Stimulated activated CD8-positive, alpha-beta memory T cell treated with anti-CD3 and anti-CD28 coated beads, Interleukin-15, amount 100 ng/mL, for 24 hours (primary cell): ENCODE measurements around the gene COL12A1.

Experiments
- DNase-seq: peaks from one replicate; pipeline ENCODE4 v3.0.0-alpha.2; 2020; ENCODE audit warnings: low read depth

COL12A1 gene

DNA sequence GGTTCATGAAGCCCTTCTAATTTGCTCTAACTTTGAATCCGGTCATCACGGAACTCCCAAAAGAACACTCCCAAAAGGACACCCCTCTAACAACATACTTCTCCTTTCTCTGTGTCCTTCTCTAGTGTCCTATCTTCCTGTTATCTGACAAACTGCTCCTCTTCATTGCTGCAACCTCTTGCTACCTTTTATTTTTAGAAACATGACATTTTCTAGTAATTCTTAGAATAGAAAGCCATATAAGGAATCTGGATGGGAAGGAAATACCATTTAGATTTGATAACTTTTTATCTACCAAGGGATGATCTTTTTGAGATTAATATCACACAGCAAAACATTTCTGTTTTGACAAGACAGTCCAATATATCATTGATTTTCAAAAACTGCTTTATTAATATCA lies 63.1 kb downstream of the COL12A1 start:
- no peak for DNase-seq

DNA sequence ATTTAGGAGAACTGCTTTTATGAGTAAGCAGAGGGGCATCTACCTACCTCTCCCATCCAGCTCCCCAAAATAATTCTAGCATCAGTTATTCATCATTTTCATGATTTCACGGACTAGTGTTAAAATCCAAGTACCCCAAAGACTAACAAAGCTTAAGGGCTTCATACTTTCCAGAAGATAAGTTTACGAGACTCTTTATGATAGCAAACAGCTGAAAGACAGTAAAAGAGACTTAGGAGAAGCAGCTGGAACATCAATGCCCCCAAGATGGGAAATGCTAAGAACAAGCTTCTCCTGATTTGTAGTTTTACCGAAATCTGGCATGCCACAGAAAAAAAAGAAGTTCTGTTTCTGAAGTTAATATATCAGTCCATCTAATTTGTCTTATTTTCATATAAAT lies 70.0 kb downstream of the COL12A1 start:
- DNase-seq: no peak

DNA sequence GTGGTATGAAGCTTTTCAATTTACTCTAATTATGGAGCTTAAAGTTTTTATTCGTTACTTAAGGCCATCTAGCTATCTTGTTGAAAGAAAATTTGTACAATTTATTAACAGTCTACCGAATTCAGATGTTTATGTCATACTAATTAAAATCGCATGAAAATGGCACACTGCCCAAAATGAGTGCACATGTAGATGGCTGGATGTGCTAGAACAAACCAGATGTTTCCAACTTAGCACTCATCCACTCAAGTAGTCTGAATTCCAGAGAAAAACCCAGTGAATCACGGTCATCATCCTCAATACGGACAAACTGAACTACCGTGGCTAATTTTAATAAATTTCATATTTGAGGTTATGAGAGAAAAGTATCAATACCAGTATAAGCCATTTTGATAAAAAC lies 70.4 kb downstream of the COL12A1 start:
- no peak for DNase-seq

DNA sequence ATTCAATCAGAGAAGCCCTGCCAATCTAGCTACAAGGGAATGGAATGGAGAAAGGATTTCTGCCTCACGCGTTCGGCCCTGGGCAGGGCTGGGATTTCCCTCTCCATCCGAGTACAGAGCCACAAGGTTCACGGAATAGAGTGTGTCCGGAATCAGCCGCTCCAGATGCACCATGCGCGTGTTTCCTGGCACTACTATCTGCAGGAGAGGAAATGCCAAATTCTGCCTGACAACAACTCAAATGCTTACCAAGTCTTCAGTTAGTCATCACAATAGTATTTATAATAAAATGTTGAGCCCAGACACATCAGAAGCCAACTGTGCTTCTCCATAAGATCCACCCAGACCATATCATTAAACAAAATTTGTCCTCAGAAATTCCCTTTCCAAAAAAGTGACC lies 75.1 kb downstream of the COL12A1 start:
- DNase-seq: no peak

DNA sequence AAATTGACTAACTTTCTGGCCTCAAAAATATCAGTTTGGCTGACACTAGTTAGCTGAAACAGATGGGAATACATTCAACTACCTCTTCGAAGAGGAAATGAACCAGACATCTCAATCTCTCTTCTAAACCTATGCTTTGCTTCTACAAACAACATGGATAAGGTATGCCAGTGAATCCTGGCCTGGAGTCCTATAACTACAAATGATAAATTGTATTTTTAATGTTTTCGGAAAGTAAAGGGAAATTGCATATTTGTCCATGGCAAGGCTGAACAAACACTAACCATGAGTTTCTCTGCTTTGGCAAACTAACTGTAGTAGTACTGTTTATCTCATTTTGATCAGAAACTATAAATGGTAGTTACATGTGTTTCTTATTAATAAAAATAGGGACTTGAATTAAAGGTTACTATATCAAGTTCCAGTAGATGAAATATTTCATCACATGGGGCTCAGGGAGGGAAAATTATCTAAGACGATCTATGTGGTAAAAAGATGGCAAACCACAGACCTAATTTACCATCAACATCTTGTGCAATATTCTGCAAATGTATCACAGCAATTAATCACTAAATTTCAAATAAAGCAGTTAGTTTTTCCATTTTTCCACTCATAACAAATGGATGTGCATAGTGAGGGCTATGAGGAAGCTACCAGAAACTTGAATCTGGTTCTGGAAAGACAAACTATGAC lies 76.8 kb downstream of the COL12A1 start:
- DNase-seq: no peak

DNA sequence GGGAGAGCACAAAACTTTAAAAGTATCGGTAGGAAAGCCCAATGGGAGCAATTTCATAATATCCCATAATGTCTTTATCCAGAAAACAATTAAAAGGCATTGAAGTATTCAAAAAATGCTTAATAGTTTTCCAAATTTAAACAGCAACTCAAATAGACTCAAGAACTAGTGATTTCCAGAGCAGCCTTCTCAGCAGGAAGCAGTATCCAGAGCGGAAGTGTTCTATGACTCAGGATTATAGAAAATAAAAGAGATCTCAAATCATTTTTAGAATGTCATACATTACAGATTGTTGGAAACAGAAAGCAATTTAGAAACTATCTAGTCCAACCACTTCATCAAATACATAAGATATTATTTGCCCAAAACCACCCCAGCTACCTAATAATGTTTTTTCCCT lies 79.3 kb downstream of the COL12A1 start:
- DNase-seq: no peak

DNA sequence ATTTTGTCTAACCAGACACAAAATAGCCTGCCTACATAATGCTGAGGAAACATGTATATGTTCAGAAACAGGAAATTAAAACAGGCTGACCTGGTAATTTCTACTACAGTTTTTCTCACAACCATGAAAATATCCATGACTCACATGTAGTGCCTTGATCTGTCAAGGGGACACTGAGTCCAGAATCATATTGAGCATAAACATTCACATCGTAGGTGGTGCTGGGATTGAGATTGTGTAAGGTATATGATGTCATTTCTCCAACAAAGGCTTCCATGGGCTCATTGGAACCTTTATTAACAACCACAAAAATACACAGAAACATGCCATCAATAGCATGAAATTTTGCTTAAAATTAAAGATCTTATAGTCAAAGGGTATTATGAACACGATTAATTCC lies 80.9 kb downstream of the COL12A1 start:
- DNase-seq: no peak

DNA sequence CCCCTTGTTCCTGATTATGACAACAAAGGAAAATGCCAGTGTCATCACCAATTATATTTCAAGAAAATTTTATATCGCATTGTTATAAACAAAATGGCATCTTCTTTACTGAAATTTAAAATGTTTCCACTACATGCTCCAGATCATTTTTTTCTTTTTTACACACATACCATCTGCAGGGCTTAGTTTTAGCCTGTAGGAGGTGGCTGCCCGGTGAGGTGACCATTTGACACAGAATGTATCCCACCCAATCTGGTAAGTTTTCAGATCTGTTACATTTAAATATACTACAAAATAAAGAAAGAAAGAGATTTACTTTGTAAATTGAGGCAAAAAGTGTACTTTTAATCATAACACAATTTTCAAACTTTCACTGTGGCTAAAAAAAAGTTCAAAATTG lies 81.8 kb downstream of the COL12A1 start:
- DNase-seq: no peak

DNA sequence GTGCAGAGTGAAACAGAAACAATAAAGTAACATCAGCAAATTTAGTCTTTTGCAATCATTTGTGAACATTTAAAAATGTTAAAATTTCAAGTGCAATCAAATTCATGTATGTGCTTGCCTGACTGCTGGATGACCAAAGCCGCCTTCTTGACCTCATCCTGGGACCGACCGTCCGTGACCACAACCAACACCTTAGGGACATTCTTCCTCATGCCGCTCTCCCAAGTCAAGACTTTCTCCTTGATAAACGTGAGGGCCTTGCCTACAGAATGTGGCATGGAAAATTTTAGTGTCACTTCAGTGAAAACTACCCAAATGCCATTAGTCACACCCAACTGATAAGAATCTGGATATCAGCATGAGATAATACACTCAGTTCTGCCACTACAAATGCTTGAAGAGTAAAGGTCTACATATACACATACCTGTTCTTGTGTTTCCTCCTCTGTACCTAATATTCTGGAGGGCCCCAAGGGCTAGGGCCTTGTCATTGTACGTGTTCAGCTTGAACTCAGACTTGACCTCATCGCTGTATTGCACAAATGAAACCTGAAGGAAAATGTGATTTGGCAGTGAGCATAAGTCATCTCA lies 86.8 kb downstream of the COL12A1 start:
- no peak for DNase-seq

DNA sequence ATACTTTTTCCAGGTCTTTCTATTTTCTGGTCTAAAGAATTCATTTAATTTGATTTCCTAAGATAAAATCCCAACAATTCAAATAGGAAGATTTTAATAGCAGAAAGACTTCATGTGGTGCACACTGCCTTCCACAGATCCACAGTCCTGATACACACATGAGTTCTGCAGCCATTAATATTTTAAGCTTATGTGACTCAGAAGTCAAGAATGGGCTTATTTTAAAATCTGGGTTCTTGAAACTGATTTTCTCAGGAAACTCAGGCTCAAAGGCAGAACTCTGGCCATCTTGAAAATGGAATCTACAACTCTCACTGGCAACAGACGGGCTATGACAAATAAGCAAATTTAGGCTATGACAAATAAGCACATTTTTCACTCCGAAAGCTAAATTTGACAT lies 88.2 kb downstream of the COL12A1 start:
- DNase-seq: no peak

DNA sequence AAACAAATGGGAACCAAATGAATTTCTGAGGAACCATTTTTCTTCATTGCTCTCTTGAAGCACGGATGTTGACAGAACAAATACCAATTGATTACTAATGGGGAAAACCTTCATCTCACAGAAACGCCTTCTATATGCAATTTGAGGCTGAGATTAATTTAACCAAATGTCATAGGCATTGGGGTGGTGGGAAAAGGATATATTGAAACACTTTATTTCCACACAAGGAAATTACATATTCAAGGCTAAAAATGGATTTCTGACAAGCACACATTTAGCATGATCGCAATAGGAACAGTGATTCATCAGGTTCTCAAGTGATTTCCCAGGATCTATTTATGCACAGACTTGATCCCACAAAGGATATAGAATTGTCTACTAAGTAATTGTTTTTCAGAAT lies 88.9 kb downstream of the COL12A1 start:
- DNase-seq: no peak

DNA sequence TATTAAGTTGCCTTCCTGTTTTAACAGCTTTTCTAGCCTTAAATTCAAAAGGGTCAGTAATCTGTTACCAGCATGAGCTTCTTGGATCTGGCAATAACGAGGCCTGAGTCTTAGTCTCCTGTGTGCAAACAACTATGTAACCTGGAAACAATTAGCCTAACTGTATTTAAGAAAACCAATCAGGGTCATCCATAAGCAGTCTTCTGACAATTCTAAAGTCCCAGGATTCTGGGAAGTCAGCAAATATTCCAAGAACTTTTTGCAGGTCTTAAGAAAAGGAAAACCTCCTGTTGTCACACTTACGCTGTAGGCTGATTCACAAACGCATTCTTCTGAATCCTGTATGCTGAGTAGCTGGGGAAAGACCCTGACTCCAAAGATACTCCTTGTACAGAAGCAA lies 90.4 kb downstream of the COL12A1 start:
- DNase-seq: no peak

DNA sequence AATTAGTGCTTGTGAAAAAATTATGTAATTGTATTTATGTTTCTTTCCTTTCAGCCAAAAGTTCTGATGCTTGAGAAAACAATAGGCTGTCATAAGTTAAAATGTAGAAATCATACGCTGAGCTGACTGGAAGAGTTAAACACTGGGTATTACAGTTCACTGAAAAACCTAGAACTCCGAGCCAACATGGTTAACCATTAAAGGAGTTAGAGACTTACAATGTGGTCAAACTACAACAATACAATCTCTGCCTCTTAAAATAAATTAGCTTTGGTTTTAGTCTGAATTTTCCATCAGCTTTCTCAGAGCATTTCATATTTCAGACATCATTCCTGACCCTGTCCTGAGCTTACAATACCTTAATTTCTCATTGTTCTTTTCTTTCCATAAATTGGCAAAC lies 91.0 kb downstream of the COL12A1 start:
- no peak for DNase-seq

DNA sequence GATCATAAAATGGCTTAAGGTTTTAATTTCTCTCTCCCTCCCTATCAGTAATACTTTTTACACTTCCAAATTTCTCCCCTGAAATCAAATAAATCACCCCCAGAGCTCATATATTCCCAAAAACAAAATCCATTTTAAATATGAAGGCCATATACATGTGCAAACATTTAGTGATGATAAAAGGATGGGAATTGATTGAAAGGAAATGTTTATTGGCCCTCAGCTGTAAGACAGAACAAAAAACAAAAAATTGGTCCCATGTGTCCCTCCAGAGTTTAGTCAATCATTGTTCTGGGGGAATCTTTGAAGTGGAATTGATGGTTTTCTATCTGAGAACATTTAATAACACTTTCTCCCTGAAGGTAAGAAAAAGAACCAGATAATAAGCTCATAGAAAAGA lies 91.7 kb downstream of the COL12A1 start:
- no peak for DNase-seq

DNA sequence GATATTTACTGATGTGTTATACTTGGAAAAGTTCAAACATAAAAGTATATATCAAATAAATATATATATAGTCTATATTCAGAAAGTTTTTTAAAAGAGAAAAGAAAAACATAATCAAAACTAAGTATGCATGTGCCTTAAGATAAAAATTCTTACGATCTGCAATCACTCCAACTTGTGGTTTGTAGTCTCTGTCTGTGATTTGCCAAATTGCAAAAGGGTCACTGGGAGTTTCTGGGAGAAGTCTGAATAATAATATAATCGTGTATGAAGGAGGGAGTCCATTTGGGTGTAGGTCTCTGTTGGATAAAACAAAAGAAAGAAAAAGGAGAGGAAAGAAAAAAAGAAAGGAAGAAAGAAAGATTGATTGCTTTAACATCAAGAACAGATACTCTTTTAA lies 92.4 kb downstream of the COL12A1 start:
- no peak for DNase-seq

DNA sequence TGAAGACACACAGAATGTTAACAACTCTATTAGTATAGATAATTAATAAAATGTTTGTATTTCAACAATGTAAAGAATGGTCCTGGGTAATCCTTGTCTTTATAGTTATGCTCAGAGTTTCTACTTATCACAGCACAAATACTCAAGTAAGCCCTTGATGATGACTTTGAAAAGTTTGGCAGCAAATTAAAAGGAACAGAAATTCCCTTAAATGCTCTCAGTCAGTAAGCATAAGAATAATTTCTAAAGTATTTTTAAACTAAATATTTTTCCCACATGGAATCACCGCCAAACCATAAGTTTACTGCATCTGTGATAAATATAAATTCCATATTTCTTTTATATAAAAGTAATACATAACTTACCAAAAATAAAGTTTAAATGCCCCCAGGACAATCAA lies 96.1 kb downstream of the COL12A1 start:
- no peak for DNase-seq

DNA sequence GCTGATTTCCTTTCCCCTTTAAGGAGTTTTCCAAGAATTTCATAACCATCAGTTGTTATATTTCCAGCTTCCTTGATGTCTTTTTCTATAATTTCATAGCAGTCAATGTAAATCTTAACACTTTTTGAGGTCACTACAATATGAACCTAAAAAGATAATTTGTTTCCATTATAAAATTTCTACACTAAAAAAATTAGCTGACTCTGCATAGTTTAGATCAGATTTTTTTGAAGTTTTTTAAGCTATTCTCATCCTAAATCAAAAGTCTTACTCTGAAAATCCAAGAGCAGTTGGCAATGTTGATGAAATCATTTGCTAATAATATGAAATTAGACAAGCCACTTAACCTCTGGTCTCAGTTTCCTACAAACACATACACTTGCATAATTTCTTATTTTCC lies 96.8 kb downstream of the COL12A1 start:
- no peak for DNase-seq

DNA sequence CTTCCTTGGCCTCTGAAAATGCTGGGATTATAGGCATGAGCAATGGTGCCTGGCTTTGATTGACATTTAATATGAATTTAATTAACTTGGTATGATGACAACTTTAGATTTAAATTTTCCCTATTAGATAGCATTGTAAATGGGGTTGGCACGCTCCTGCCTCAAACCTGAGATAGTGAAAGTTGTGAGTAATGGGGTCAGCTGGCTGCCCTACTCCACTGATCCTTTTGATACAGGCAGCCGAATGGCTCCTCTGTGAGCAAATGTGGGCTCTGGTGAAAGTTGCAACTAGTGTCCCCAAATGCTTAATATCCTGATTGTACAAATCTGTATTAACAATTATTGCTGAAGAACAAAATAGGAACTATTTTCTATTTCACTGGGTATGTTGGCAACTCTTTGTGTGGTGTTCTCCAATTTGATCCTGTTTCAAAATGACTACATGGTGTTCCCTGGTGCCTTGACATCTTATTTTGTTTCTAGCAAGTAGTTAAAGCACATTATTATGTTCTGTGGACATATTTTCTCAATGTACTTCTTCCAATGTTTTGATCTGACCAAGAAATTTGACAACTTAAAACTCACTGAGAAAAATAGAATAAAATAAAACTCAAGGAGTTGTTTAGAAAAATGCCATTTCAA lies 97.4 kb downstream of the COL12A1 start:
- DNase-seq: no peak

DNA sequence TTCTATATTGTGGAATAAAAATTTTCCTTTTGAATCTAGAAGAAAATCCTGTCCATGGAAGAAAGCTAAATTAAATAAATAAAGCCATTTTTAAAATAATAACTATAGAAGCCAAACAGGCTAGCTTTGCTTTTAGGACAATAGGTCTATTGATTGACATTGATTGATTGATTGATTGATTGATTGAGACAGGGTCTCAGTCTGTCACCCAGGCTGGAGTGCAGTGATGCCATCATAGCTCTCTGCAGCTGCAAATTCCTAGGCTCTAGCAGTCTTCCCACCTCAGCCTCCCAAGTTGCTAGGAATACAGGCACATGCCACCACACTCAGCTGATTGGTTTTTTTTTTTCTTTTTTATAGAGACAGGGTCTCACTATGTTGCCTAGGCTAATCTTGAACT lies 97.9 kb downstream of the COL12A1 start:
- no peak for DNase-seq

DNA sequence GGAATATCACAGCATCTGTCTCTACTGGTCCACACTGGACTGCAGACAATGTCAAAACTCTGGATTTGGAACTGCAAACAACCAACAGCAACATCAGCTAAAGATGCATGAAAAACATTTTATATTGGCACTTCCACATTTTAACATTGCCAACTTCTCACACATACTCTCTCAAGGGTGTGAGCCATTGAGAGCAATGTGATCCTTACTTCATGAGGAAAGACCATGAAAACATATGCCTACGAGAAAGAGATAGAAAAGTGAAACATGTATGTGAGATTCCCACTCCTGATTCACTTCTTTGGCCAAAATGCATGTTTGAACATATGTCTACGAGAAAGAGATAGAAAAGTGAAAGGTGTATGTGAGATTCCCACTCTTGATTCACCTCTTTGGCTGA lies 99.4 kb downstream of the COL12A1 start:
- no peak for DNase-seq

DNA sequence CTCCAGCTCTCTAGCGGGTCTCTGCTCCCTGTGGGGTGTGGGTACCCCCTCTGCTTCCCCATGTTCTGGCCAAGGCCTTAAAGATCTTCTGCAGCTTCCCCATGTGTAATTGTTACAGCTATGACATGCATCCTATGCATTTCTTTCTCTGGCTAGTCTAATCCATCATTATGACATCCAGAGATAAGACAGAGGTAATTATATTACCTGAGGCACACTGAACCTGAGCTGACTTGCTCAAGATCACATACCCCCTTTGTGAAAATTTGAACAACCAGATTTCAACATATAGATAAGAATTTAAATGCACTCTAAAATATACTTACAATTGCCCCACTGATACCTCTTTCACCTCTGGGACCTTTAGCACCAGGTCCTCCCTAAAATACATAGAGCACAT lies 102.4 kb downstream of the COL12A1 start:
- no peak for DNase-seq

DNA sequence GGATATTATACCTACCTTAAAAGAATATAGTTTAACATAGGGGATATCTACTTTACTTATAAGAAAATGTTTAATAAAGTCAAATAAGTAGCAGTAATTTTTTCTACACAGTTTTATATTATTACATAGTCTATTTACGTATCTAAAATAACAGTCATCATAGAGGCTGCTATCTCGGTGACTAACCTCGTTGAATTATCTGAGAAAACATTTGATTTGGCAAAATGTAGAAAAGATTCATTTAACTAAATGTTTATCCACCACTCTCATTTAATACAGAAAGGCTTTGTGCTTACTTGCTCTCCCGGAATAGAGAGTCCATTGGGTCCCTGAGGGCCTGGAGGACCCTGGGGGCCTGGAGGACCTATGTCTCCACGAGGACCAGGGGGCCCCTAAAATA lies 103.6 kb downstream of the COL12A1 start:
- DNase-seq: no peak

DNA sequence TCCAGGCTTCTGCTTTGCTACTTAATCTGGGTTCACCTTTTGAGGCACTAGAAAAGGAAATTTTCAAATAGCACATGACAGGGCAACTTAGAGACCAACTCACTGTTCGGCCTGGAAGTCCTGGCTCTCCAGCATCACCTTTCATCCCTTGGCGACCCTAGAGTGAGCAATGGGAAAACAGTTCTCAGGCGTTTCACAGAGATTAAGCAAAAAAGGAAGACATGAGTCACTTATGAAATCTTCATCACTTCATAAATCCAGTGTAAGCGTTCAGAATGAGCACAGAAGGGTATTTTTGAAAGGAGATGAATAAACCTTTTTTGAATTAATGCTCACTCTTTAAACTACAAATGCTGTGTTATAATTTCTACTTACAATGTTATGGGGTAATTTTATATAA lies 104.0 kb downstream of the COL12A1 start:
- DNase-seq: no peak

DNA sequence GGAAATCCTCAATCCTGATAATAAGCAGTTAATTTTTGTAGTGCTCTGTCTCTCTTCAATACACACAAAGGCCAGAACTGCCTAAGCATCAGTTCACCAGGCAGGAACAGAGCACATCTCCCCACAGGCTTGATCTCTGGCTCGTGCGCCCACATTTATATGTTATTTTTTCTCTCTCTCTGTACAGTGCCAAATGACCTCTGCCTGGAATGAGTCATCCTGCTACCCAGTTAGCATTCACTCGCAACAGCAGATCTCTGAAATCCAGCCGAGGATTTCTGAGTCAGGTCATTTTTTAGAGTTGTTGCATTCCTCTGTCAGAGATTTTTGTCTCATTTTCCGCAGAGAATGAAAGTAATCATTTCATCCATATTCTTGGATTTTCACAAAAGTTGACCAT lies 107.1 kb downstream of the COL12A1 start:
- DNase-seq: no peak
